ENCODE data around the gene RAB29. TPM values are rescaled to one million over a fixed set of nuclear protein-coding genes. Genes with fewer than 3 reads are reported as not detected.

The RAB29 gene
- total RNA-seq, 1 donor from 2014 or later = 27.4 TPM

GRCh38 chr1:205772607-205773032, 2.7 kb downstream of the RAB29 start:
- no peak overlapping the region for H3K4me3 Mint-ChIP-seq (ENCODE audit: unreplicated experiment)
- peaks cover 9% of the 10 kb centered on the region for H3K36me3 Mint-ChIP-seq (ENCODE audit: low read depth)
- H3K27ac Mint-ChIP-seq (ENCODE audit: unreplicated experiment) = no peak overlapping the region
- H3K4me1 Mint-ChIP-seq (ENCODE audit: low read depth) = peaks cover 28% of the 10 kb centered on the region
- no peak for TF ChIP-seq CTCF (IDR thresholded peaks at IDR 0.05)
- no peaks in the 10 kb centered on the region for H3K9me3 Mint-ChIP-seq (ENCODE audit: low read depth)
- H3K27me3 Mint-ChIP-seq (ENCODE audit: low read depth) = no peaks in the 10 kb centered on the region
- no peak for DNase-seq (ENCODE audit: low spot score)

GRCh38 chr1:205770618-205771017, 4.7 kb downstream of the RAB29 start:
- Mint-ChIP-seq H3K36me3 (ENCODE audit: low read depth) (peaks cover 9% of the 10 kb centered on the region), H3K9me3 (ENCODE audit: low read depth) (no peaks in the 10 kb centered on the region), H3K4me1 (ENCODE audit: low read depth) (peaks cover 28% of the 10 kb centered on the region), H3K4me3 (ENCODE audit: unreplicated experiment) (no peak overlapping the region), H3K27me3 (ENCODE audit: low read depth) (no peaks in the 10 kb centered on the region), H3K27ac (ENCODE audit: unreplicated experiment) (no peak overlapping the region)
- DNase-seq (ENCODE audit: low spot score) = no peak
- no peak for TF ChIP-seq CTCF (IDR thresholded peaks at IDR 0.05)

GRCh38 chr1:205769641-205770365, 5.5 kb downstream of the RAB29 start:
- H3K4me1 Mint-ChIP-seq (ENCODE audit: low read depth) = peaks cover 23% of the 10 kb centered on the region
- no peak overlapping the region for H3K27ac Mint-ChIP-seq (ENCODE audit: unreplicated experiment)
- DNase-seq (ENCODE audit: low spot score) = no peak
- H3K4me3 Mint-ChIP-seq (ENCODE audit: unreplicated experiment) = no peak overlapping the region
- H3K9me3 Mint-ChIP-seq (ENCODE audit: low read depth) = no peaks in the 10 kb centered on the region
- no peak for TF ChIP-seq CTCF (IDR thresholded peaks at IDR 0.05)
- peaks cover 9% of the 10 kb centered on the region for H3K36me3 Mint-ChIP-seq (ENCODE audit: low read depth)
- H3K27me3 Mint-ChIP-seq (ENCODE audit: low read depth) = no peaks in the 10 kb centered on the region

GRCh38 chr1:205767248-205767647, 8.0 kb downstream of the RAB29 start:
- Mint-ChIP-seq H3K4me3 (ENCODE audit: unreplicated experiment) (no peak overlapping the region), H3K4me1 (ENCODE audit: low read depth) (peaks cover 14% of the 10 kb centered on the region), H3K27ac (ENCODE audit: unreplicated experiment) (no peak overlapping the region), H3K36me3 (ENCODE audit: low read depth) (peaks cover 7% of the 10 kb centered on the region), H3K9me3 (ENCODE audit: low read depth) (no peaks in the 10 kb centered on the region), H3K27me3 (ENCODE audit: low read depth) (no peaks in the 10 kb centered on the region)
- no peak for TF ChIP-seq CTCF (IDR thresholded peaks at IDR 0.05)
- DNase-seq (ENCODE audit: low spot score) = no peak

GRCh38 chr1:205766570-205766969, 8.7 kb downstream of the RAB29 start:
- no peak for DNase-seq (ENCODE audit: low spot score)
- TF ChIP-seq CTCF (IDR thresholded peaks at IDR 0.05) = no peak
- Mint-ChIP-seq H3K27me3 (ENCODE audit: low read depth) (no peaks in the 10 kb centered on the region), H3K4me3 (ENCODE audit: unreplicated experiment) (no peak overlapping the region), H3K27ac (ENCODE audit: unreplicated experiment) (no peak overlapping the region), H3K9me3 (ENCODE audit: low read depth) (no peaks in the 10 kb centered on the region), H3K36me3 (ENCODE audit: low read depth) (peaks cover 6% of the 10 kb centered on the region), H3K4me1 (ENCODE audit: low read depth) (peaks cover 14% of the 10 kb centered on the region)
